Fibroblast of villous mesenchyme (primary cell): ENCODE measurements around the gene CELF5. TPM values are rescaled to one million over a fixed set of nuclear protein-coding genes. Genes with fewer than 3 reads are reported as not detected.

Experiments
- DNase-seq: peaks from one replicate; pipeline ENCODE4 v3.0.0-alpha.2; 2010; ENCODE audit warnings: low read depth
- H3K4me3 ChIP-seq: 2 replicates; pipeline ENCODE4 v1.5.1; 2011; ENCODE audit warnings: low read depth, mild to moderate bottlenecking, low read length
- total RNA-seq: library from RNA; depleted of rRNA; stranded (reverse); fragments of >200 nt; gene quantifications from 2 replicates; pipeline ENCODE4 v1.2.3, GENCODE V29; 2012
- TF ChIP-seq, protein P1 (sequence below): IDR thresholded peaks from 2 replicates; pipeline ENCODE4 v1.5.1; 2012; ENCODE audit warnings: low read depth, mild to moderate bottlenecking, low read length; ENCODE audit not compliant: insufficient read depth

Gene CELF5
- total RNA-seq, 1 donor: under 0.01 TPM

GRCh38 chr19:3248728-3249326, 24.4 kb downstream of the CELF5 start:
- no peak for DNase-seq
- H3K4me3 ChIP-seq: no peak overlapping the region
- TF ChIP-seq, protein P1, sequence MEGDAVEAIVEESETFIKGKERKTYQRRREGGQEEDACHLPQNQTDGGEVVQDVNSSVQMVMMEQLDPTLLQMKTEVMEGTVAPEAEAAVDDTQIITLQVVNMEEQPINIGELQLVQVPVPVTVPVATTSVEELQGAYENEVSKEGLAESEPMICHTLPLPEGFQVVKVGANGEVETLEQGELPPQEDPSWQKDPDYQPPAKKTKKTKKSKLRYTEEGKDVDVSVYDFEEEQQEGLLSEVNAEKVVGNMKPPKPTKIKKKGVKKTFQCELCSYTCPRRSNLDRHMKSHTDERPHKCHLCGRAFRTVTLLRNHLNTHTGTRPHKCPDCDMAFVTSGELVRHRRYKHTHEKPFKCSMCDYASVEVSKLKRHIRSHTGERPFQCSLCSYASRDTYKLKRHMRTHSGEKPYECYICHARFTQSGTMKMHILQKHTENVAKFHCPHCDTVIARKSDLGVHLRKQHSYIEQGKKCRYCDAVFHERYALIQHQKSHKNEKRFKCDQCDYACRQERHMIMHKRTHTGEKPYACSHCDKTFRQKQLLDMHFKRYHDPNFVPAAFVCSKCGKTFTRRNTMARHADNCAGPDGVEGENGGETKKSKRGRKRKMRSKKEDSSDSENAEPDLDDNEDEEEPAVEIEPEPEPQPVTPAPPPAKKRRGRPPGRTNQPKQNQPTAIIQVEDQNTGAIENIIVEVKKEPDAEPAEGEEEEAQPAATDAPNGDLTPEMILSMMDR: no peak

- H3K4me3 ChIP-seq: no peak overlapping the region
- TF ChIP-seq, protein P1: no peak
- DNase-seq: no peak
These were observed 24.9 kb downstream of the CELF5 start for GRCh38 chr19:3249408-3249807.

DNA sequence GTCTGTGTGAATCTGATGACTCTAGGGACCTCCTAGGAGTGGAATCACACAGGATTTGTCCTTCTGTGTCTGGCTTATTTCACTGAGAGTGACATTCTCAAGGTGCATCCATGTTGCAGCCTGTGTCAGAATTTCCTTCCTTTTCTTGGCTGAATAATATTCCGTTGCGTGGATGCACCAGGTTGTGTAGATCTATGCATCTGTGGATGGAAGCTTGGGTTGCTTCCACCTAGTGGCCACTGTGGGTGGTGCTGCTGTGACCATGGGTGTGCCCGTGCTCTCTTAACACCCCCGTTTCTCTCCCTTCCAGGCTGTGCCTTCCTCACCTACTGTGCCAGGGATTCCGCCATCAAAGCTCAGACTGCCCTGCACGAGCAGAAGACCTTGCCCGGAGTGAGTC, 26.2 kb downstream of the CELF5 start:
- TF ChIP-seq, protein P1: peak; percentile 57
- peak; percentile 10 for DNase-seq

DNA sequence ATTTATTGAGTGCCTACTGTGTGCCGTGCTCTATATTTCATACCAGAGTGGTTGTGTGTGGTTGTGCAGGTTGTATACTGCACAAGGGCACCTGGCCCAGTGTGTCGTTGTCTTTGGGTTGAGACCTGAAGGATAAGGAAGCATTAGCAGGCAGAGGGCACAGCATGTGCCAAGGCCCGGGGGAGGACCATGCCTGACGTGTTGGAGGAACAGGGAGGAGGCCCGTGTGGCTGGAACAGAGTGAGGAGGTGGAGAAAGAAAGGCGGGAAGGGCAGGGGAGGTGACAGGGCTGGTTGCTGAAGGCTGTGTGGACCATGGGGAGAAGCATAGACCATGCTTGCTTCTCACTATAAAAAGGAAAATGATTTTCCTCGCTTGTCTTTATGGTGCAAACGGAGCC, 26.8 kb downstream of the CELF5 start:
- H3K4me3 ChIP-seq: no peak overlapping the region
- TF ChIP-seq, protein P1: no peak
- DNase-seq: no peak

More for the DNA sequence above, 26.2 kb downstream of the CELF5 start:
- no peak overlapping the region for H3K4me3 ChIP-seq

DNA sequence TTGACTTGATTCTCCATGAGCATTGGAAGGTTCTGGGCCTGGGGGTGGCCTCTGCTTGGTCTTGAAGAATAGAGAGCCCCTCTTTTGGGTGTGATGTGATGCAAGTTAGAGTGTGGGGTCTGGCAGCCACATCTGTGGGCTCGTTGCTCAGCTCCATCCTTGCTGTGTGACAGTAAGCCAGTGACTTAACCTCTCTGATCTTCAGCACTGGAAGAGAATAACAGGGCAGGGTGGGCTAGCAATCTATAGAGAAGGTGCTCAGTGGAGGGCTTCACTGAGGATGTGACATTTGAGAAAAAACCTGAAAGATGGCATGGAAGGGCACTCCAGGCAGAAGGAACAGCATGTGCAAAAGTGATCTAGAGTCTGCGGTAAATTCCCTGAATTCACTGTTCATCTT, 28.2 kb downstream of the CELF5 start:
- H3K4me3 ChIP-seq: no peak overlapping the region
- TF ChIP-seq, protein P1: no peak
- DNase-seq: no peak

DNA sequence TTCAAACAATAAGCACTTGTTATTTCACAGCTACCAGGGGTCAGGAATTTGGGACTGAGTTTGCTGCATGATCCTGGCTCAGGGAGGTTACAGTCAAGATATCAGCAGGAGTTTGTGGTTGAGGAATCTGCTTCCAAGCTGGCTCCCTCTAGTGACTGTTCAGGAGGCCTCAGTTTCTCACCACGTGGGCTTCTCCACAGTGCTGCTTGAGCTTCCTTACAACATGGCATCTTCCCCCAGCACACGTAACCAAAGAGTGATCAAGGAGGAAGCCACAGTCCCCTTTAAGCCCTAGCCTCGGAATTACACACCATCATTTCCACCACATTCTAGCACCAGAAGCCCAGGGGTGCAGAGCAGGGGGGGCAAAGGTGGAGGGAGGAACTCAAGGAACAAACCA, 28.8 kb downstream of the CELF5 start:
- DNase-seq: no peak
- TF ChIP-seq, protein P1: no peak
- H3K4me3 ChIP-seq: no peak overlapping the region

- TF ChIP-seq, protein P1: no peak
- no peak overlapping the region for H3K4me3 ChIP-seq
- DNase-seq: no peak
These were observed 30.1 kb downstream of the CELF5 start for GRCh38 chr19:3254520-3254919.
